DMS 273 (cell line): ENCODE data around the gene LPGAT1.
A peak's percentile ranks its signal among the peaks of the same experiment; 100 is the strongest.

Source experiments
- DNase-seq: peaks from one replicate; lab custom pipeline; 2025; ENCODE audit not compliant: unreplicated experiment; lab: John Stamatoyannopoulos, UW

The LPGAT1 gene

GRCh38 chr1:211828584-211829342 is 1.8 kb downstream of the LPGAT1 start:
- DNase-seq, result peak; percentile 24

GRCh38 chr1:211827051-211827450 is 3.5 kb downstream of the LPGAT1 start:
- no peak for DNase-seq

GRCh38 chr1:211825980-211826379 is 4.6 kb downstream of the LPGAT1 start:
- no peak for DNase-seq

- no peak for DNase-seq
These were observed 7.7 kb downstream of the LPGAT1 start for GRCh38 chr1:211822677-211823407.

- no peak for DNase-seq
These were observed 14.0 kb downstream of the LPGAT1 start for GRCh38 chr1:211816586-211816985.

GRCh38 chr1:211814313-211814712 is 16.2 kb downstream of the LPGAT1 start:
- DNase-seq, result no peak

DNA sequence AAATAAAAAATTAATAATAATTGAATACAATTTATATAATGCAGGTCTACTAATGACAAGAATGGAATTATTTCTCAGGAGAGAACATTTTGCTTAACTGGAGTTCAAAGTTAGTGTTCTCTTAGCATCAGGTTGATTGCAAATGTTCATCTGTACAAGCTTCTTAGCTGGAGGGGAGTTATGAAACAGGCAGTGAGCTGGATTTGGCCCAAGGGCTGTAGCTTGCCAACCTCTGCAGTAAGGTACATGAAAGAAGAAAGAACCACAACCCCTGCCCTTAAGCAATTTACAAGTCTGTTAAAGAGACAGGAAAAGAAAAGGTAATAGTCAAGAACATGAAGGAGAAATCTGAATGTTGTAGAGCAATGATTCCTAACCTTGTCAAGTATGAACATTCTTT is 17.0 kb downstream of the LPGAT1 start:
- DNase-seq, result peak; percentile 56

DNA sequence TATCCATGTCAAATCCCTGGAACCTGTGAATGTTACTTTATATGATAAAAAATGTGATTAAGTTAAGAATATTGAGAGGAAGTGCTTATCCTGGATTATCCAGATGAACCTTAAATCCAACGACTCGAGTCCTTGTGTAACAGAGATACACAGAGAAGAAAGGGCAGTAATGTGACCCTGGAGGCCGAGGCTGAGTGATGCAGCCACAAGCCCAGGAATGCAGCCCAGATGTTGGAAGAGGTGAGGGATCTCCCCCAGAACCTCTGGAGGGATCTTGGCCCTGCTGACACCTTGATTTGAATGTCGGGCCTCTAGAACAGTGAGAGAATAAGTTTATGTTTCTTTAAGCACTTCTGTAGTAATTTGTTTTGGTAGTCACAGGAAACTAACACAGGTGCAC is 18.0 kb downstream of the LPGAT1 start:
- no peak for DNase-seq

DNA sequence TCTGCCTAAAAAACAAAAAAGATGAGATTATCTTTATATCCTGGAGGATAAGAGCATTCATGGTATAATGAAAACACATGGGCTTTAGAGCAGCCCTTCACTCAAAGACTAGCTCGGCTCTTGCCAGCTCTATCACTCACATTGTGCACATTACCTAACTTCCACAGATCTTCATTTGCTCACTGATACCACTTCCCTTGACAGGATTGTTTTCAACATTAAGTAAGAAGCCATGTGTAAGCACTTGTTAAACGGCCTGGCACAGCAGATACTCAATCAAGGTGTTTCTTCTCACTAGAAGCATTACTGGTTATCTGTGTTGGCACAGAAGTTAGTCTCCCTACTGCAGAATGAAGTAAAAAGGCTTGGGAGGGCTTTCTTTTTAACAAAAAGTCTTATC is 18.7 kb downstream of the LPGAT1 start:
- DNase-seq, result no peak

- no peak for DNase-seq
These were observed 19.4 kb downstream of the LPGAT1 start for GRCh38 chr1:211811126-211811525.

DNA sequence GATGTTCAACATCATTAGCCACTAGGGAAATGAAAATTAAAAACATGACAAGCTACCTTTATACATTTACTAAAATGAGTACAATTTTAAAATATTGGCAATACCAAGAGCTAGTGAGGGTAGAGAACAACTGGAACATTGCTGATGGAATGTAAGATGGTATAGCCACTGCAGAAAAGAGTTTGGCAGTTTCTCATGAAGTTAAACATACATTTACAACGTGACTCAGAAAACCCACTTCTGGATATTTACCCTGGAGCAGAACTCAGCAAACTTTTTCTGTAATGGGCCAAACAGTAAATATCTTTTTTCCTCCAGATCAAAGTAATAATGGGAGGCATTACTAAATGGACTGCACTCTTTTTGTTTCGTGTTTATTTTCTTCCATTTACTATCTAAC is 22.1 kb downstream of the LPGAT1 start:
- DNase-seq, result no peak

DNA sequence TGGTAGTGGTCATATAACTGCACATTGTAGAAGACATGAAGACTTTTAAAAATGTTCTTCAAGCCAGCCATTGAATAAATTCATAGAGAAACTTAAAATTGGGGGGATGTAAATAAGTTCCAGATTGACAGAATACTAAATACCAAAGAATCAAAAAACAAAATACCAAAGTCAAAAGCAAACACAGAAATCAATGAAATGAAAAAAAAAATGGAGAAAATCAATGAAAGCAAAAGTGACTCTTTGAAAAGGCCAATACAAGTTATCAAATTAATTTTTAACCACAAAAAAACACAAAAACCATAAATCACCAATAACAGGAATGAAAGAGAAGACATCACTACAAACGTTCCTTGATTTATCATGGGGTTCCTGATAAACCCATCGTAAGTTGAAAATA is 25.6 kb downstream of the LPGAT1 start:
- DNase-seq, result no peak

GRCh38 chr1:211800925-211801607 is 29.5 kb downstream of the LPGAT1 start:
- no peak for DNase-seq

DNA sequence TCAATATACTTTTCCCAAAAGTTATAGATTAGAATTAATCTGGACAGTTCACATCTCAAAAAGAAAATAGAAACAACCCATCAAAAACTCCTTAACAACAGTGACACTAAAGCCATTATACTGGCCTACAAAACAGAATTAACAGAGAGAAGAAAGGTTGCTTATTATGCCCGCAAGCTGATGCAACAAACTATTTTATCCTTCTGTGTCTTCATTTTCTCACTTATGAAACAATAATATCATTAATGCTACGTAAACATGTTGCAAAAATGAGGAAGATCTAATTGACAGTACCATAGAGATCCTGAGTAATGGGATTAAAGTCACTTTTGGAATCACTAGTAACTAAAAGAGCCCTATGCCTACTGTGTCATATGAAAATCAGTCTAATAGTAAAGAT is 32.6 kb downstream of the LPGAT1 start:
- DNase-seq, result no peak

DNA sequence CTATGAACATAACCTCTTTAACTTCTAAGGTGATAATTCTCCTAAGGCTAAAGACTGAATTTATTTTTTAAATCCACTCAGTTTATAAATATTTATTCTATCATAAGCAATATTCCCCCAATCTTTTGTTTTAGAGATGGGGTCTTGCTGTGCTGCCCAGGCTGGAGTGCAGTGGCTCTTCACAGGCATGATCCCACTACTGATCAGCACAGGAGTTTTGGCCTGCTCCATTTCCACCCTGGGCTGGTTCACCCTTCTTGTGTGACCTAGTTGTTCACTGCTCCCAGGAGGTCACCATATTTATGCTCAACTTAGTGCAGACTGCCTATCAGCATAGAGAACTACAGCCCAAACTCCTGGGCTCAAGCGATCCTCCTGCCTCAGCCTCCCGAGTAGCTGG is 38.6 kb downstream of the LPGAT1 start:
- DNase-seq, result no peak

DNA sequence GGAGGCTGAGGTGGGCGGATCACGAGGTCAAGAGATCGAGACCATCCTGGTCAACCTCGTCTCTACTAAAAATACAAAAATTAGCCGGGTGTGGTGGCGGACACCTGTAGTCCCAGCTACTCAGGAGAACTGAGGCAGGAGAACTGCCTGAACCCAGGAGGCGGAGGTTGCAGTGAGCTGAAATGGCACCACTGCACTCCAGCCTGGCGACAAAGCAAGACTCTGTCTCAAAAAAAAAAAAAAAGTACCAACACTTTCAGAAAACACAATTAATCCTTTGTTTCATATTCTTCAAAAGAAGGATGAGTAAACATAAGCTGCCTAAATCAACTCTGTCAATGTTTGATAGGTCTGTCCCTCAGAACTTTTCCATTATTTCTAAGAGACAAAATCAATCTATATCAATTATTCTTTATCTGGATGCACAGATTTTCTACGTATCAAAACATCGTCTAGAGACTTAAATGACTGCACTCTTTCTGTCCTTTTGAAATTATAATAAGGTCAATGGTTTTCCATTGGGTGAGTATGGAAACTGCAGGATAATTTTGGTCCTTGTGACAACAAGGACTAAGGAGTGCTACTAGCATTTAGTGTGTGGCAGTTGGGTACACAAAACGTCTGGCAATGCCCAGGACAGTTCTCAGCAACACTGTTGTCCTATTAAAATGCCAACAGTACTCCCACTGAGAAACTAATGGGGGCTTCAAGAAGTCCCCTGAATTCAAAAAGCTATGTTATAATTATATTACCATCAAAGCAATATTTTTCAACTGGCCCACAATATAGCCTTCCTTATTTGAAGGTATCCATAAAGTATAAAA is 40.7 kb downstream of the LPGAT1 start:
- no peak for DNase-seq

DNA sequence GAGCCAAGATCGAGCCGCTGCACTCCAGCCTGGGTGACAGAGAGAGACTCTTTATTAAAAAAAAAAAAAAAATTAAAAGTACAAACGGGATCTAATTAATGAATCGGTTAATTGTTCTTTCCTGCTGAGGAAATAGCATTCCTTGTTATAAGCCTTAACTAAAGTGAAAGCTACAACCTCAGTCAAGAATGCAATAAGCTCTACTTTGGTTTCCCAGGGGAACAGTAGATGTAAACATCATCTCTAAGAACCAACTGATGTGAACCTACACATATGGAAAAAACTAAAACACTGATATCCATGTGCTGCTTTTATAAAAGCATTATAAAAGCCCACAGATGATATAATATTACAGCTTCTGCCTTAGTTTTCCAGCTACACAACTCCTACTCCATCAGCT is 41.9 kb downstream of the LPGAT1 start:
- DNase-seq, result peak; percentile 13

DNA sequence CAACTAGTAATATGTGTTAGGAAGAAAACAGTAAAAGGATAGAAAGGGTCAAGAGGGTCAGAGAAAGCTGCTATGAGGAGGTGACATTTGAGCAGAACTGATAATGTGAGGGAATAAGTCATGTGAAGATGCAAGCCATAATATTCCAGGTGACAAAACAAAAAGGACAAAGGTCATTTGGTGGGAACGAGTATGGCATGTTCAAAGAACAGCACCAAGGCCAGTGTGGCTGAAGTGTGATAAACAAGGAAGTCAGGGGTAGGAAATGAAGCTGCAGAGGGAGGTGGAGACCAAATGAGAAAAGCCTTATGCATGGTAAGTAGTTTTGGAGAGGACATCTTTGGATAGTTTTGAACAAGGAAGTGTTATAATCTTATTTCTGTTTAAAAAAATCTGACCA is 46.7 kb downstream of the LPGAT1 start:
- DNase-seq, result no peak

DNA sequence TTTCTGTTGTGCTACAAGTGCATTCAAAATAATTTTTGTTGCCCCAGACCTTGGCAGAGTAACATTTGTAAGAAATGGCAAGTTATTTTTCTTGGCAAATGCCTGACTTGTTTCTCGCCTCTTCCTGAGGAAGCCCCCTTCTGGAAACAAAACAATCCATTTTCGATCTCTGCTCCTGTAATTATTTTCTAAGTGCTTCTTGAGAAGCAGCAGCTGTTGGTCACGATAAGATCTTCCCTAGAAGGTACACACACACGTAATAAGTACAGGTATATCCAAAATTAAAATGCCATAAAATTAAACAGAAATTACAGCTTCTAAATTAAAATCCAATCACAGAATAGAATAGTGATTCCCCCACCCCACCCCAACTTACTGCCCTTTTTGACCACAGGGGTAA is 47.3 kb downstream of the LPGAT1 start:
- peak; percentile 6 for DNase-seq

- no peak for DNase-seq
These were observed 49.3 kb downstream of the LPGAT1 start for GRCh38 chr1:211781260-211781659.

- no peak for DNase-seq
These were observed 55.4 kb downstream of the LPGAT1 start for GRCh38 chr1:211775170-211775569.
